HUDEP-2 (cell line): Measurements from ENCODE around the gene MVB12A.

ENCODE experiments used
- DNase-seq, 76 experiments: peaks; one replicate each; lab custom pipeline; 2025; ENCODE audit not compliant: unreplicated experiment in 76 of 76; lab: John Stamatoyannopoulos, UW

MVB12A gene

DNA sequence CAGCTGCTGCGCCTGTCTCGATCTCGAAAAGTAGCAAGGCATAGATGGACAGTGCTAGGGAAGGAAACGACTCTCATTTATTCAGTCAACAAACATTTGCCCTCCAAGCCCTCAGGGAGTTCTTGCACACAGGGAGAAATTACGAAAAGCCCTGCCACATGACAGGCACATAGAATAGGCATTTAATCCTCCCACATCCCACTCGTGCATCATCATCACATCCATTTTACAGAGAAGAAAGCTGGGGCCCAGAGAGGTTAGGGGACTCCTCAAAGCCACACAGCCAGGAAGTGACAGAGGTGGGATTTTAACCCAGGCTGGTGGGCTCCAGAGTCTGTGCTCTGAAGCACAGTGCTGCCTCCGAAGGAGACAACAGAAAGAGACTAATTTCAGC, 17.0 kb downstream of the MVB12A start:
- DNase-seq, result no peak

DNA sequence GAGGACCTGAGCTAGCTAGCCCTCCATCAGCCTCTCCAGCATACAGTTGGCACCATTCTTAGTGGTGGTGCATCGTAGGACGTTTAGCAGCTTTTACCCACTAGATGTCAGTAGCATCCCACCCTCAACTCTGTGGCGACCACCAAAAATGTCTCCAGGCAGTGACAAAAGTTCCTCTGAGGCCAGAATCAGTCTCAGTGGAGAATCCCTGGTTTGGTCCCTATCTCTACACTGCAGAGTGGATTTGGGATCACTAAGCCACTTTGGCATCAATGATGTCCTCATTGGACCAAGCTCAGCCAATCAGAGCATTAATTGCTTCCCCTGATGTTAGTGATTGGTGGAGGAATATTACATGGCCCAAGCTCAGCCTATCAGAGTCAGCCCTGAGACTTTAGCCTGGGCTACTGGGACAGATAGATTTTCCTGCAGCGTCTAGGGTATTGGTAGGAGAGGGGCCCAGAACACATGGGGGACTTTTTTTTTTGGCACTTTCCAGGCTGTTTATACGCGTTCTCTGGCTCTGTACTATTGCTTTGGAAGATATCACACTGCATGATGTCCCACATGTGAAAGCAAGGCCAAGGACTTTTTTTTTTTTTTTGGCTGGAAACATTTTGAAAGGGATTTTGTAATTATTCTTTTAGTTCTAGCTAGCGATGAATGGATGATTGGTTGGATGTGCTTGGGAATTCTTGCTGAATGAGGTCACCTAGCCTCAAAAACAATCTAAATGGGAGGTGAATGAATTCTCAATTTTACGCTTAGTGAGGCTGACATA, 21.6 kb downstream of the MVB12A start:
- peak in 4 of 76 experiments; percentile 9 to 48 (median 14) for DNase-seq

DNA sequence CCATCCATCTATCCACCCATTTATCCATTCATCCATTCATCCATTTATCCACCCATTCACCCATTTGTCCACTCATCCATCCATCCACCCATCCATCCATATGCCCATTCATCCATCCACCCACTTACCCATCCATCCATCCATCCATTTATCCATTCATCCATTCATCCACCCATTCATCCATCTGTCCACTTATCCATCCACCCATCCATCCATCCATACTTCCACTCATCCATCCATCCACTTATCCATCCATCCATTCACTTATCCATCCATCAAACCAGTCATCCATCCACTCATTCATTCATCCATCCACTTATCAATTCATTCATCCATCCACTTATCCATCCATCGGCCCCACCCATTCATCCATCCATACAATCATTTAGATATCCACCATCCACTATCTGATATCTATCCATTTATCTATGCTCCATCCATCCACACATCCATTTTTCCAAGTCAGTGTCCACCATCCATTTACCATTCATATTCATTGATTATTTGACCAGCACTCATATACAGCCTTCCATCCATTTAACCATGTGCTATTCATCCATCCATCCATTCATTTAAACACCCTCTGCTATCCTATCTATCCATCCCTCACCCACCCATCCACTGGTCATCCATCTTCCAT, 25.8 kb downstream of the MVB12A start:
- DNase-seq, result no peak

DNA sequence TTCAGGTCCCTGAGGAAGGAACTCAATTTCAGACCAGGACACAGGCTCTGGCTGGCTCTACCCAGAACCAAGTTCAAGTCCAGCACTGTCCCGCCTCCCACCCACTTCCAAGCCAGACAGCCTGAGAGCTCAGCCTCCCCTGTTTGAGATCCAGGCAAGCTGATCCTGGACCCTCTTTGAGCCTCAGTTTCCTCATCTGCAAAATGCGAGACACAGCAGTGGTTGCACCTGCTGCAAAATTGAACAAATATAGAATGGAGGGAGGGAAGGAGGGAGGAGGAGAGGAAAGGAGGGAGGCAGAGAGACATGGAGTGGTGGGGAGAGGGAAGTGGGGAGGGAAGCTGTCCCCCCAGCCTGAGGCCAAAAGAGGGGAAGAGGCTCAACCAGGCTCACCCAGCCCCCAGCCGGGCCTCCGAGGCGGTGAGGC, 27.9 kb downstream of the MVB12A start:
- DNase-seq, result no peak

DNA sequence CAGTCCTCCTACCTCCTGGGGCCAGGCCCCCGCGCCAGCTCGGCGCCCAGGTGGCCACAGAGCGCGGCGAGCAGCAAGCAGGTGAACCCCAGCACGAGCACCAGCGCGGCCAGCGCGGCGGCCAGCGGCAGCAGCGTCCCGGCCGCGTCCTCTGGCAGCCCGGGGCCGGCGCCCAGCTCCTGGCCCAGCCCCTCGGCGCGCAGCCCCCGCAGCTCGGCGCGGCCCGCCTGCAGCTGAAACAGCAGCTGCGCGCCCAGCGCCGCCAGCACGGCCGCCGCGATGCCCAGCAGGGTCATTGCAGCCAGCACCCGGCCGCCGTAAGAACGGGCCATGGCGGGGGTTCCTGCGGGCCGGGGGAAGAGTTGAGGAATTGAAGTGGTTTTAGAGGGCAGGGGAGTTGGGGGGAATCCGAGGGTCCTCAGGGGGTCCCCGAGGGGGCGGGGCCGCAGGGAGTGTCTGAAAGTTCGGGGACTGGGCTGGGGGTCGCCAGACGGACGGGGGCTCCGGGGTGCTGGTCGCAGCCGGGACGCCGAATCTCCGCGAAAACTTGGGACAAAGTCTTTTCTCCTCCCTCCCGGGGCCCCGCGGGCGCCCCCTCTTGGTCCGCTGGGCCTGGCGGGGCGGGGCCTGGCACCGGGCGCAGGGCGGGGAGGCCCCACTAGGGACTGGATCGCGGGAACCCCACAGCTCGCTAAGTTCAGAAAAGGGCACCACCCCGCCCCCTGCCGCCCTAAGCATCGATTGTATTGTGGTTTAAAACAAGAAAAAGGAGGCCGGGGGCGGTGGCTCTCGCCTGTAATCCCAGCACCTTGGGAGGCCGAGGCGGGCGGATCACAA, 28.5 kb downstream of the MVB12A start, which contains the start of gene TMEM221:
TSS of gene TMEM221 (minus strand) at position 538 of the 837 bp plus-strand sequence. CDS start at position 332, 206 bp downstream.
- DNase-seq, result peak in 30 of 76 experiments; percentile 7 to 51 (median 22)

GRCh38 chr19:17450264-17451075, 30.6 kb downstream of the MVB12A start:
- peak in 3 of 76 experiments; percentile 15 to 45 (median 18) for DNase-seq

- DNase-seq, result no peak
Observed at GRCh38 chr19:17451820-17452219, 32.0 kb downstream of the MVB12A start.

DNA sequence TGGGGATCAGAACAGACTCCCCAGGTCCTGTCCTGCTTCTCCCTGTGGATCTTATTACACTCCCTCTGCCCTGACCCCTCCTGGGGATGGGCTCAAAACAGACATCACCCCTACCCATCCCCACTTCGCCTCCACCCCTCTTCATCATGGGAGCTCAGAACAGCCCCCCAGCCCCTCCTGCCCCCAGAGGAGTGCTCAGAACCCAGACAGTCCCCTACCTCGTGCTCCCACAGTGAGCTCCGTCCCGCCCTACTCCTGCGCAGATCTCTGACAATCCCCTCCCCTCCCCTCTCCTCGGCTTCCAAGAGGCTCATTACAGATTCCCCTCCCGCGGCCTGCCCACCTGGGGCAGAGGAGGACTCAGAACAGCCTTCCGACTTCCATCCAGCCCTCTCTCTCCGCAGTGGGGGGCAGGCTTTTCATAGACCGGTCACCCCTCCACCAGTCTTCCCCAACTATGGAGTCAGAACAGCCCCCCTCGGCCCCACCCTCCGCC, 34.8 kb downstream of the MVB12A start:
- DNase-seq, result no peak

GRCh38 chr19:17455308-17456123, 35.7 kb downstream of the MVB12A start:
- DNase-seq, result no peak

DNA sequence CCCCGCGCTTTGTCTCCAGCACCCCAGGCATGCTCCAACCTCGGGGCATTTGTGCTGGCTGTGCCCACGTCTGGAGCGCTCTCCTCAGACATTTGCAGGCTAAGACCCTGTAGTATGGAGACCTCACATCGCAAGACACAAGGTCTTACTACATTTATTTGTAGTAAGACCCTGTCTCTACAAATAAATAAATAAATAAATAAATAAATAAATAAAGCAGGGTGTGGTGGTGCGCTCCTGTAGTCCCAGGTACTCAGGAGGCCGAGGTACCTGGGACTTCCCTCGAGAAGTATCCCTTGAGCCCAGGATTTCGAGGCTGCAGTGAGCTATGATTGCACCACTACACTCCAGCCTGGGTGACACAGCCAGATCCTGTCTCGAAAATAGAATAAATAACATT, 36.3 kb downstream of the MVB12A start:
- DNase-seq, result no peak

GRCh38 chr19:17457616-17458015, 37.8 kb downstream of the MVB12A start:
- no peak for DNase-seq

- DNase-seq, result no peak
Observed at GRCh38 chr19:17458970-17459369, 39.1 kb downstream of the MVB12A start.

- DNase-seq, result no peak
Observed at GRCh38 chr19:17460372-17461230, 40.8 kb downstream of the MVB12A start, which contains the start of gene NXNL1. Gene NXNL1 (minus strand): TSS chr19:17460926. CDS start chr19:17460869, 57 bp downstream.

- no peak for DNase-seq
Observed at GRCh38 chr19:17466487-17466850, 46.6 kb downstream of the MVB12A start.

DNA sequence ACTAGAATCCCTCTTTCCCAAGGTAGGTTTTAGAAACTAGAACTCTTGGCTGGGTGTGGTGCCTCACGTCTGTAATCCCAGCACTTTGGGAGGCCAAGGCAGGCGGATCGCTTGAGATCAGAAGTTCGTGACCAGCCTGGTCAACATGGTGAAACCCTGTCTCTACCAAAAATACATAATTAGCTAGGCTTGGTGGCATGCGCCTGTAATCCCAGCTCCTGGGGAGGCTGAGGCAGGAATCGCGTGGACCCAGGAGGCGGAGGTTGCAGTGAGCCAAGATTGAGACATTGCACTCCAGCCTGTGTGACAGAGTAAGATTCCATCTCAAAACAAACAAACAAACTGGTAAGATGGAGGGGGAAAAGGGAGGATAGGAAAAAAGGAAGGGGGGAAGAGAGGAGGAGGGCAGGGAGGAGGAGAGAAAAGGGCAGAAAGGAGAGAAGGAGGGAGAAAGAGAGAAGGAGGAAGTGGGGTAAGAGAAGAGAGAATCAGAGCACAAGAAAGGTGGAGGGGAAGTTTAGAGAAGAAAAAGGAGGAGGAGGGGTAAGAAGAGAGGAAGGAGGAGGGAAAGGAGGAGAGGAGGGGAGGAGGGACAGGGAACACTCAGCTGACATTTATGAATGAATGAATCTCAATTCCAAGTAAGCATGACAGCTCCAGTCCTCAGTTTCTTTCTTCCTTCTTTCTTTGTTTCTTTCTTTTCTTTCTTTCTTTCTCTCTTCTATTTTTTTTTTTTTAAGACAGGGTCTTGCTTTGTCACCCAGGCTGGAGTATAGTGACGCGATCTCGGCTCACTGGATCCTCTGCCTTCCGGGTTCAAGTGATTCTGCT, 47.8 kb downstream of the MVB12A start:
- DNase-seq, result no peak

DNA sequence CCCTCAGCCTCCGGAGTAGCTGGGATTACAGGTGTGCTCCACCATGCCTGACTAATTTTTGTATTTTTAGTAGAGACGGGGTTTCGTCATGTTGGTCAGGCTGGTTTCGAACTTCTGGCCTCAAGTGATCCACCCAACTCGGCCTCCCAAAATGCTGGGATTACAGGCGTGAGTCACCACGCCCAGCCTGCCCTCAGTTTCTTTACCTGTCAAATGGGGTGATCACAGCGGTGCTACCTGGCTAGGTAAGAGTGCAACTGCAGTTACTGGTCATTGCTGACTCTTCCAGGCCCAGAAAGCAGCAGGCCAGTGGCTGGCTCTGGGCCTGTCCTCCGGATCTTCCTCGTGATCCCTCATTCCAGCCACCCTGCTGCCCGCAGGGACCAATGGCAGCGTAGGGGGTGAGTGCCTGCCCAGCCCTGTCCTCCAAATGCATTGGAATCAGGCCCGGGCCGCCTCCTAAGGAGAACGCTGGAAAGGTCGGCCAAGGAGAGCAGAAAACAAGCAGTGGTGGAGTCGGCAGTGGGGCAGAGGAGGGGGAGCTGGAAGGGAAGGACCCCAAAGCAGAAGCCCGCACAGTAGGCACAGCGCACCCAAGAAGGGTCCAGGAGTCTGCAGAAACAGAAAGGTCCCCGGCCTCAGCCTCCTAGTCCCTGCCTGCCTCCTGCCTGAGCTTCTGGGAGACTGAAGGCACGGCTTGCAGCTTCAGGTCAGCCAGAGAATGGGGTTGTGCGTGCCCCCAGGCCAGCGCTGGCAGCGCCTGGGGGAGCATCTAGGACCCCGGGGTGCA, 48.6 kb downstream of the MVB12A start:
- no peak for DNase-seq

DNA sequence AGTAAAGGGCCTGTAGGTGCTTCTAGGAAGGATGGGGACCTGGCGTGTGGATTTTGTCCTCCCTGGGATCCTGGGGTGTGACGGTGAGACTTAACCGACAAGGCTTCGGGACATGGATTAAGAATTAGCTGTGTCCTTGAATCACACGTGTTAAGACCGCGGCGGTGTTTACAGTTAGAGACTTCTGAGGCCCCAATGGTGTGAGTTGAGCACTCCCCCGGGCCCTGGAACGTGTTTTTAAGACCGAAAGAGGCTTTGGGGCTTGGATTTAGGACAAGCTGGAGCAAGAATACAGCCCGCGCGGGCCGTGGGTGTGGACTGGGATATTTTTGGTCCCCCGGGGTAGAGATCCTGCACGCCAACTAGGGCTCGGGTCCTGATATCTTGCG, 49.2 kb downstream of the MVB12A start:
- DNase-seq, result peak in 1 of 76 experiments; percentile 58
